ENCODE data around the gene LTK.
A peak's percentile ranks its signal among the peaks of the same experiment; 100 is the strongest.

The LTK gene

GRCh38 chr15:41495736-41496599, 17.7 kb downstream of the LTK start:
- DNase-seq, result no peak

- DNase-seq, result no peak
Observed at GRCh38 chr15:41494922-41495735, 18.5 kb downstream of the LTK start.

- no peak for DNase-seq
Observed at GRCh38 chr15:41494190-41494921, 19.3 kb downstream of the LTK start.

- DNase-seq, result no peak
Observed at GRCh38 chr15:41493902-41494189, 19.8 kb downstream of the LTK start.

- DNase-seq, result peak; percentile 78
Observed at GRCh38 chr15:41493205-41493901, 20.3 kb downstream of the LTK start, which contains the start of gene ITPKA. Gene ITPKA, plus strand, starts transcription at chr15:41493874. Its CDS starts 54 bp downstream, at chr15:41493928.

GRCh38 chr15:41492597-41493204, 20.9 kb downstream of the LTK start:
- no peak for DNase-seq

GRCh38 chr15:41491889-41492288, 21.7 kb downstream of the LTK start:
- DNase-seq, result no peak

- DNase-seq, result no peak
Observed at GRCh38 chr15:41490355-41490754, 23.3 kb downstream of the LTK start.

- DNase-seq, result no peak
Observed at GRCh38 chr15:41489641-41490040, 24.0 kb downstream of the LTK start.

- no peak for DNase-seq
Observed at GRCh38 chr15:41487802-41488201, 25.8 kb downstream of the LTK start.

- DNase-seq, result no peak
Observed at GRCh38 chr15:41487381-41487780, 26.2 kb downstream of the LTK start.

GRCh38 chr15:41486286-41486685, 27.3 kb downstream of the LTK start:
- no peak for DNase-seq

- no peak for DNase-seq
Observed at GRCh38 chr15:41484937-41485625, 28.5 kb downstream of the LTK start.

GRCh38 chr15:41483519-41483918, 30.1 kb downstream of the LTK start:
- no peak for DNase-seq

- no peak for DNase-seq
Observed at GRCh38 chr15:41483115-41483514, 30.5 kb downstream of the LTK start.

GRCh38 chr15:41482110-41482877, 31.3 kb downstream of the LTK start:
- no peak for DNase-seq

- DNase-seq, result no peak
Observed at GRCh38 chr15:41480396-41481140, 33.1 kb downstream of the LTK start.

GRCh38 chr15:41476416-41477048, 37.1 kb downstream of the LTK start:
- DNase-seq, result no peak

- DNase-seq, result no peak
Observed at GRCh38 chr15:41474941-41475340, 38.7 kb downstream of the LTK start.

- DNase-seq, result no peak
Observed at GRCh38 chr15:41474436-41474835, 39.2 kb downstream of the LTK start.

Measured in effector CD8-positive, alpha-beta T cell (primary cell).